HG03280 (cell line): ENCODE results near the gene PYGM.

Experiments
- ATAC-seq: cut with Tn5 transposase; IDR thresholded peaks from one replicate; pipeline ENCODE4 v1.9.1; 2021; ENCODE audit warnings: mild to moderate bottlenecking, moderate library complexity; ENCODE audit not compliant: unreplicated experiment

PYGM gene

GRCh38 chr11:64739871-64740270 lies 19.9 kb downstream of the PYGM start:
- ATAC-seq: no peak

- no peak for ATAC-seq
These were observed 23.1 kb downstream of the PYGM start for GRCh38 chr11:64736654-64737053.

GRCh38 chr11:64735725-64736259 lies 24.0 kb downstream of the PYGM start:
- no peak for ATAC-seq

GRCh38 chr11:64734811-64735724 lies 24.7 kb downstream of the PYGM start:
- ATAC-seq: no peak

- ATAC-seq: no peak
These were observed 28.2 kb downstream of the PYGM start for GRCh38 chr11:64731601-64732000.

GRCh38 chr11:64729851-64730382 lies 29.9 kb downstream of the PYGM start:
- no peak for ATAC-seq

- no peak for ATAC-seq
These were observed 30.9 kb downstream of the PYGM start for GRCh38 chr11:64728757-64729365.

GRCh38 chr11:64726867-64727530 lies 32.8 kb downstream of the PYGM start:
- ATAC-seq: no peak

GRCh38 chr11:64726211-64726641 lies 33.5 kb downstream of the PYGM start:
- no peak for ATAC-seq

GRCh38 chr11:64724863-64725532 lies 34.8 kb downstream of the PYGM start:
- no peak for ATAC-seq

GRCh38 chr11:64723907-64724862 lies 35.6 kb downstream of the PYGM start:
- no peak for ATAC-seq

GRCh38 chr11:64723117-64723906 lies 36.5 kb downstream of the PYGM start, which contains the start of gene NRXN2:
TSS of gene NRXN2 (minus strand) at chr11:64723197. CDS start at chr11:64713699, 9,498 bp downstream.
- ATAC-seq: peak; percentile 77

- no peak for ATAC-seq
These were observed 37.4 kb downstream of the PYGM start for GRCh38 chr11:64722141-64723065.

GRCh38 chr11:64721359-64721699 lies 38.4 kb downstream of the PYGM start:
- no peak for ATAC-seq

- ATAC-seq: no peak
These were observed 39.0 kb downstream of the PYGM start for GRCh38 chr11:64720640-64721358.

GRCh38 chr11:64720167-64720566 lies 39.6 kb downstream of the PYGM start:
- ATAC-seq: no peak

- no peak for ATAC-seq
These were observed 40.4 kb downstream of the PYGM start for GRCh38 chr11:64719406-64719805.
